ENCODE results near the gene PROX1.
A peak's percentile ranks its signal among the peaks of the same experiment; 100 is the strongest.

Gene PROX1

GRCh38 chr1:213987927-213988506 lies at the start of gene PROX1:
Gene PROX1, plus strand, starts transcription at chr1:213987973. Its CDS starts 8,563 bp downstream, at chr1:213996536.
- DNase-seq (ENCODE audit: low spot score) = peak; percentile 53

DNA sequence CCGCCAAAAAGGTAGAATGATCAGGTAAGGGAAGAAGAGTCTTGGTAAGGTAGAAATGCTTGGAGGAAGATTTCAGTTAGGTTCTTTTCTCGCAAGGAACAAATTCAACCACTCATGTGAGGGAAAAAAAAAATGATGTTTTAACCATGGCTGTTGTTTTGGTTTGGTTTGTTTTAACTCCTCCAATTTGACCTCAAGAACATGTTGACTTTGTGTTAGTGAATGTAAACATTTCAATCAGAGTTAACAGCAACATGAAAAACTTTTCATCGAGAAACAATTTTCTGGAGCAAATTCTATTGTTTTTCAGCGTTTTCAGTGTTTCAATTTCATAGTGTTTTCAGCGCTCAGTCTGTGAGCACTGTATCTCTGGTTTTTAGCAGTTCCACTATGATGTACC lies 49.0 kb upstream of the PROX1 start:
- DNase-seq (ENCODE audit: low spot score) = no peak

- DNase-seq (ENCODE audit: low spot score) = no peak
Observed at GRCh38 chr1:213939888-213940287, 47.9 kb upstream of the PROX1 start.

GRCh38 chr1:213940947-213941346 lies 46.8 kb upstream of the PROX1 start:
- DNase-seq (ENCODE audit: low spot score) = no peak

DNA sequence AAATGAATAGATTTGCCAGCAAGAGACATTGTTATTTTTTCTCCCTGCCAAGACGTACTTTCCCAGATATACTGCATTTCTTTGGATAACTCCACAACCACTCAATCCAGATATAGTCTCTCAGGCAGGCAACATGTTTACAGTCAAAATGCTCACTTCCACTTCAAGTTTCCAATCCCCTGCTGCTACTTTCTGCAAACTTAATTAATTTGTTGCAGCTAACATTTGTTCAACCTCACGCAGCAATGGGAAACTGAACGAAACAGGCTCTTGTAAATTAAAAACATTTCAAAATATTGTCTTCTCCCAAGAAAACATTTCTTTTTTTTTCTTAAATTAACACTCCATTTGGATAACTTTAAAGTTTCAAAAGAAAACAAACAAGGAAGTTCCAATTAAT lies 45.7 kb upstream of the PROX1 start:
- no peak for DNase-seq (ENCODE audit: low spot score)

DNA sequence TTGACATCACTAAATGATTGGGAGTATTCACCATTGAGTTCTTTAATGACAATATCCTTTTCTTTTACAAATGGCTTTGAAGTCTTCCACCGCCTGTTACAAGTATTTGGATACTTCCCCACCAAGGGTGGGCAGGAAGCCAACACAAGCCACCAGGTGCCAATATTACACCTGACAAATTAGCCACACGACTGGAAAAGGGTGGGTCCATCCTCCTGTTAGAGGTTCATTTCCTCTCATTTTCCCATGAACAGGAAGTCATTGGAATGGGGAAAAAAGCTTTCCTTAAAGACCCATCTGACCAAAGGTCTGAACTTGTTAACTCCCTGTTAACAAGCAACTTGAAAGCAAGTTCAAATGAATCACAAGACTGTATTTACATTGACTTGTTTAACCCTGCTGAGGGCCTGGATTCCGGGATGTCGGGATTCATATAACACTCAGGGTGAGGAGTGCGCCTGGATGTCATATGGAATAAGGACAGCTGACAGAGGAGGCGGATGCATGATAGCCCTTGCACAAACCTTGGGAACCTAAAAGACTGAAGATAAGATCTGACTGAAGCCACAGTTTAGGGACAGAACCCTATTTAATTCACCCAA lies 40.5 kb upstream of the PROX1 start:
- no peak for DNase-seq (ENCODE audit: low spot score)

DNA sequence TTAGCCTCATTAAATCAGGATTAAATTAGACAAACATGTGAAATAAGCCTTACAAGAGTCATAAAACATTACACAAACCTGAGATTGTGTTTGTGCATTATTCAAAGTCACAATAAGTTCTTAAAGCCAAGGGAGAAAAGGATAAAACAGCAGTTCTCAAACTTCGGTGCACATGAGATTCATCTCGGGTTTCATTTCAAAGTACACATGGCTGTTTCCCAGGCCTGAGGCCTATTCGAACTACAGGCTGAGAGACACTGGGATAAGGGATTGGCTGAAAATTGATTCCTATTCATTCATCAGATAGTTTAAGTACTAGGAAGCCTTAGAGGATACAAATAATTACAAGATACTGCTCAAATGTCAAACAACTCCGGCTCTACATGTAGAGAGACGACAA lies 35.9 kb upstream of the PROX1 start:
- no peak for DNase-seq (ENCODE audit: low spot score)

- no peak for DNase-seq (ENCODE audit: low spot score)
Observed at GRCh38 chr1:213953806-213954205, 34.0 kb upstream of the PROX1 start.

- DNase-seq (ENCODE audit: low spot score) = no peak
Observed at GRCh38 chr1:213956295-213956770, 31.4 kb upstream of the PROX1 start.

- DNase-seq (ENCODE audit: low spot score) = no peak
Observed at GRCh38 chr1:213958346-213958745, 29.4 kb upstream of the PROX1 start.

DNA sequence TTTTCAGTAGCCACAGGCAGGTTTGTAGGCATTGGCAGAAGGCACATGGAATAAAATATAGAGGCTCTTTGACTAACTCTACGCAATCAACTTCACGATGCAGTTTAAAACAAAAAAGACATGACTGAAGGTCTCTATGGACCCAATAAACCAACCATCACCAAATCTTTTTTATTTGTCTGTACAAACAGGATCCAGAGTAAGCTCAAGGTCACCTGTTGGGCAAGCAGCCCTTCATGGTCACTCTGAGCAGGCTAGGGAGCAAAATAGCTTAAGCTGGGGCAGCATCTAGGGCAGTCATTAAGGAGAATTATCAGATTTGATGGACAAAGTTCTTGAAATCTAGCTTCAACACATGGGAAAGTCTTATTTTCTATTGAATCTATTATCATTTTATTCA lies 26.8 kb upstream of the PROX1 start:
- DNase-seq (ENCODE audit: low spot score) = no peak

DNA sequence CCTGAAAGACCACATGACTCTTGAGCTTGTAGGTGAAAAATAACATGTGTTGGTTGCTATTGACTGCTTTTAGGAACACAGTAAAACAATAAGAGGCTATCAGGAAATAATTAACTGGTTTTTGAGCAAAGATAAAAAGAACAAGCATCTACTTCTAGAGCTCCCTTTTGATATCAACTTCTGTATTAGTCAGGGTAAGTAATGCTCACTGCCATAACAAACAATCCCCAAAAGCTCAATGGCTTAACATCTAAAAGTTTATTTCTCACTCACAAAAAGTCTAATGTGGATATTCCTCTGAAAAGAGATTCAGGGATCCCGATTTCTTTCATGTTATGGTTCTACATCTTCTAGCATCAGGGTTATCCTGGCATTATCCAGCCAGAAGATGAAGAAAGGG lies 25.3 kb upstream of the PROX1 start:
- no peak for DNase-seq (ENCODE audit: low spot score)

GRCh38 chr1:213966122-213966521 lies 21.7 kb upstream of the PROX1 start:
- DNase-seq (ENCODE audit: low spot score) = no peak

DNA sequence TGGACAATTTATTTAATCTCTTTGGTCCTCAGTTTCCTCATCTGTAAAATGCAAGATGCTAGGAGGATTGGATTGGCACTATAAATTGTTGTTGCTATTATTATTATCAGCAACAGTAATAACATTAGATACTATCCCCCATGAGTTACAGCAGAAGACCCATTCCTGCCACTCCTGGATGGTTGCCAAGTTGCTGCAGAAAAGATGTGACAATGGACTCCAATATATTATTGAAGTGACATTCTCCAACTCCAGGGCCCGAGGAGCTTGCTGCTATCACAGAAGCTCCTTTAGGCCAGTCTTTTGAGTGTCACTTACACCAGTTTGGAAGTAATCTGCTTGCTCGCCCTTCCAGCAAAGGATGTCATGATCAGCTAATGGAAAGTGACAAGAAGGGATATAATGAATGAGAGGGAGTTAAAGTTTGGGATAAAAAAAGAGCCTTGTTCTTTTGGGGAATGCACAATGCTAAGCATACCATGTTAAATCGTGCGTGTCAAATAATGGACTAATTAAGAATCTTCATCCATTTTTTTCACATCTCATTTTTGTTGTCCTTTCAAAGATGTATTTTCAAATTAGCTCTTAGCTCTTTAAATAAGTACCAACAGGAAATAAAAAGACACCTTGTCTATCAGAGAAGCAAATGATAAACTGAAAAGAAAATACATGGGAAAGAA lies 19.5 kb upstream of the PROX1 start:
- no peak for DNase-seq (ENCODE audit: low spot score)

- DNase-seq (ENCODE audit: low spot score) = no peak
Observed at GRCh38 chr1:213969958-213970555, 17.7 kb upstream of the PROX1 start.

- no peak for DNase-seq (ENCODE audit: low spot score)
Observed at GRCh38 chr1:213972141-213972540, 15.6 kb upstream of the PROX1 start.

- no peak for DNase-seq (ENCODE audit: low spot score)
Observed at GRCh38 chr1:213973129-213973528, 14.6 kb upstream of the PROX1 start.

GRCh38 chr1:213976665-213977485 lies 10.9 kb upstream of the PROX1 start:
- DNase-seq (ENCODE audit: low spot score) = no peak

DNA sequence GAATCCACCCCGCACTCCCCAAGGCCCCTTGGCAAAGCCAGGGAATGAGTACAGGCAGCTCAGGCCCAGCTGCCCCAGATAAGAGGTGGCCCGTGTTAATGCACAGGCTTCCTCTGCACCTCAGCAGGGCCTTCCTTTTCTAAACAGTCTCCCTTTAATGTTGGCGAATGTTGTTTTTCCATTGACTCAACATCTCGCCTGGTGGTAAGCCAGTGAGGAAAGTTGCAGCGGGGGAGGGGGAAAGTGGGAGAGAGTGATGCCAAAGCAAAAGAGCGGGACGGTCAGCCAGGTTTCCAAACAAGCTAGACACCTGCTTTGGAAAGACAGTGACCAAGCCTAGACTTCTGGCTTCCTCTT lies 10.3 kb upstream of the PROX1 start:
- no peak for DNase-seq (ENCODE audit: low spot score)

GRCh38 chr1:213977909-213978308 lies 9.9 kb upstream of the PROX1 start:
- DNase-seq (ENCODE audit: low spot score) = no peak

DNA sequence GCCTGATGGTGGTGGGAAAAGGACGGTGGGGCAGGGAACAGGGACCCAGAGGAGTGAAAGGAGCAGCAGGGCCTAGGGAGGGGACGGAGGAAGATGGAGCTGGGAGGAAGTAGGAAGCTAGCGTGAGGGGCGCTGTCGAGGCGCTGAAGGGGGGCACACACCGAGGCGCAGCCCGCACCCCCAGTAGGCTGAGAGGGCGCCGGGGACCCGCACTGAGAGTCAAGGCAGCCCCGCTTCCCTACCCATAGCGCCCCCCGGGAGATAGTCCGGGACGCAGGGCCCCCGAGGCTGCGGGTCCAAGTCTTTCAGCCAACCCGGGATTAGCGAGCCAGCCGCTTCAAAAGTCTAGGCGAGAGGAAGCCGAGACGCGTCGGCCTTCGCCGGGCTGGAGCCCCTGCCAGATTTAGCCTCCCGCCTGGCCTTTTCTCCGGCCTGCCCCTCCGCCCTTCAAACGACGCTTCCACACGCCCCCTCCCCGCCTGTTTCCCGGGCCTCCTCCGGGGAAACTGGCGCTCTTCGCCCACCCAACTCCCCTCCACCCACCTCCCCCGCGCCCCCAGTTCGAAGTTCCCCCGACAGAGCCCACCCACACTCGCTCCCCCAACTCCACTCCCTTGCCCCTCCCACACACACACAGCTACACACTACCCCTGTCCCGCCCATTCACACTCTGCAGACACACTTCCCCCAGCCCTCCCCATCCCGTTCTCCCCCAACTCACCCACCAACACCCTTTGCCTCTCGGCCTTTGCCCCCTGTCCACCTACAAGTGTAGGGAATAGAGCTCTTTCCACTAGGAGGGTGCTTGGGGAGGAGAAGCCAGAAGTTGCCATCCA lies 7.8 kb upstream of the PROX1 start:
- no peak for DNase-seq (ENCODE audit: low spot score)

Data from activated CD4-positive, alpha-beta T cell treated with anti-CD3 and anti-CD28 coated beads, Interleukin-2, Interleukin-4, amounts not matched to agents 100 ng/mL and 50 ng/mL, durations not matched to agents 16 hours and 8 hours (primary cell).